Activated naive CD8-positive, alpha-beta T cell treated with anti-CD3 and anti-CD28 coated beads, Interleukin-2, amount 10 ng/mL, durations not matched to agents 7 days and 5 days (primary cell): ENCODE data around the gene STK32C. TPM values are rescaled to one million over a fixed set of nuclear protein-coding genes. Genes with fewer than 3 reads are reported as not detected.

Source experiments
- ATAC-seq: fragments of 150-1000 bp; cut with Tn5 transposase; one replicate; pipeline ENCODE4 v1.10.0; 2021; ENCODE audit warnings: low read depth, moderate library complexity
- POLR2A ChIA-PET: fragments of 350-600 bp; sonication (Branson Sonifier 250); formaldehyde crosslinking; loops from one replicate; lab custom pipeline; 2021; ENCODE audit warnings: antibody characterized with exemption; lab: Charles Lee
- DNase-seq: peaks from one replicate; pipeline ENCODE4 v3.0.0; 2021
- H3K27ac Mint-ChIP-seq: one replicate; pipeline ENCODE4 v1.8.0; 2022; ENCODE audit warnings: mild to moderate bottlenecking, mixed read lengths
- H3K27me3 Mint-ChIP-seq: one replicate; pipeline ENCODE4 v1.8.0; 2022; ENCODE audit warnings: mild to moderate bottlenecking, moderate library complexity, mixed read lengths
- H3K36me3 Mint-ChIP-seq: one replicate; pipeline ENCODE4 v1.8.0; 2021; ENCODE audit warnings: mild to moderate bottlenecking, mixed read lengths
- H3K4me1 Mint-ChIP-seq: one replicate; pipeline ENCODE4 v1.8.0; 2021; ENCODE audit warnings: mixed read lengths
- H3K4me3 Mint-ChIP-seq: one replicate; pipeline ENCODE4 v1.8.0; 2022; ENCODE audit warnings: mild to moderate bottlenecking, moderate library complexity, mixed read lengths
- H3K9me3 Mint-ChIP-seq: one replicate; pipeline ENCODE4 v1.8.0; 2021; ENCODE audit warnings: mixed read lengths
- total RNA-seq, 2 experiments: library from RNA; stranded (reverse); gene quantifications; one replicate each; pipeline ENCODE4 v1.2.3, GENCODE V29; 2021

The STK32C gene
- total RNA-seq, 2 experiments from 2014 or later, result 12.5 TPM

GRCh38 chr10:132239126-132240031 is 68.4 kb downstream of the STK32C start:
- POLR2A ChIA-PET, result no interaction called here
- Mint-ChIP-seq H3K9me3 (no peaks in the 10 kb centered on the region), H3K36me3 (no peaks in the 10 kb centered on the region), H3K4me3 (no peak overlapping the region), H3K27ac (no peak overlapping the region), H3K27me3 (no peaks in the 10 kb centered on the region), H3K4me1 (no peaks in the 10 kb centered on the region)
- no peak for DNase-seq
- ATAC-seq, result no peak

DNA sequence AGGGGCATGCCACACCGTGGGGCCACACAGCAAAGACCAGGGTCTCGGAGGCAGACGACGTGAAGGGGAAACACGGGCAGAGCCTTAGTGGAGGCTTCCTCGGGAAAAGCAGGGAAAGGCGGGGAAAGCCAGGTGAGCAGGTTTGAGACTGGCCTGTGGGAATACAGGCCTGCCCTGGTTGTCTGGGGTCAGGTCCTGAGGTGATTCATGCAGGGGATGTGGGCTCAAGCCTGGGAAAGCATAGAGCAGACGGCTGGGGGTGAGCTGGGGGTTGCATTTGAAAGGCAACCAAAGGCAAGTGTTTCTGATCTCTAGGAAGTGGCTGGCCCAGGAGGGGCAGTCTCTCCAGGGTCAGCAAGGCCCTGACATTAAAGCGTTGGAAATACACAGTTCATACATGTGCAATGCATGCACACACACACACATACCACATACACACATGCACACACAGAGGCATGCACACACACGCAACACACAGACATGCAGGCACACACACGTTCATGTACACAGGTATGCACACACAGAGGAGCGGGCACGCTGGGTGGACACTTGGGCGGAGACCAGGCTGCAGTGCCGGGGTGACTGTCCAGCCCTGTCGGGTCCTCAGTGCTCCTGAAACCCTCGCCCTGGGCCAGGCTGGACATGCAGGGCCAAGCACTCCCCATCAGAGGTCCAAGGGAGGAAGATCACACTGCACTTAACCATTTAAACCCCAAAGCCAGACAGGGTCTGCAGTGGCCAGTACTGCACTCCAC is 69.2 kb downstream of the STK32C start:
- Mint-ChIP-seq H3K4me1 (no peaks in the 10 kb centered on the region), H3K9me3 (no peaks in the 10 kb centered on the region), H3K36me3 (no peaks in the 10 kb centered on the region), H3K4me3 (no peak overlapping the region), H3K27me3 (no peaks in the 10 kb centered on the region), H3K27ac (no peak overlapping the region)
- POLR2A ChIA-PET, result no interaction called here
- ATAC-seq (no peak), DNase-seq (no peak)

DNA sequence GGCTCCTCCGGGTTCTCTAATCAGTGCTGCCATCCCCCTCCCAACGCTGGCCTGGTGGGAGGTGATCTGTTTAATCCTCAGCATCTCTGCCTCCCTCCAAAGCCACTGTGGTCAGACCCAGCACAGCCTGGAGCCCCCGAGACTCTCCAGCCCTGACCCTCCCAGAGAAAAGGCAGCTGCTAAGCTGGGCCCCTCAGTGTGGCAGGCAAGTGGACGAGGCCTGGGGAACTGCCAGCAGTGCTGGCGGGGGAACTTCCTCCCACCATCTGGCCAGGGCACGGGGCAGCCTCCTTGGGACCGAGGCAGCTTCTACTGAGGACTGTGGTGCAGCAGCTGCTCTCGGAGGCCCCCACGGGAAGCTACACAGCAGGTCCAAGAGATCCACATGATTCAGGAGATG is 69.9 kb downstream of the STK32C start:
- Mint-ChIP-seq H3K9me3 (no peaks in the 10 kb centered on the region), H3K27ac (no peak overlapping the region)

DNA sequence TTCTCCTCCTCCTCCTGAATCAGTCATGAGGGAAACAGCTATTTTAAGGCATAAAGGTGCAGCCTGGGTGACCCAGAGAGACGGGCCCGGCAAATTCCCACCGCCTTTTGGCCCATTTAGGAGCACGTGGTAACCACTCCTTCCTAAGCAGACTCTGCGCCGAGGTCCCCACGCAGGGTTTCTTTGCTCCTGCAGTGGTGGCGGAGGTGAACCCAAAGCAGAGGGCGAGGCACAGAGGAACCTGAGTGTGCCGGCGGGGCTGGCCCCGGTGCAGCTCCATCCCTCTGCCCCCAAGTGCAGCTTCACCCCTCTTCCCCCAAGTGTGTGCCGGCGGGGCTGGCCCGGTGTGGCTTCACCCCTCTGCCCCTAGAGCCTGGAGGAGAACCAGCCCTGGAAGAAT is 70.4 kb downstream of the STK32C start:
- Mint-ChIP-seq H3K27ac (no peak overlapping the region), H3K27me3 (no peaks in the 10 kb centered on the region), H3K4me1 (peaks cover 9% of the 10 kb centered on the region), H3K4me3 (no peak overlapping the region), H3K36me3 (no peaks in the 10 kb centered on the region), H3K9me3 (no peaks in the 10 kb centered on the region)
- DNase-seq, result no peak
- ATAC-seq, result no peak
- POLR2A ChIA-PET, result no interaction called here

More for the DNA sequence above, 69.9 kb downstream of the STK32C start:
- H3K4me3 Mint-ChIP-seq, result no peak overlapping the region
- H3K4me1 Mint-ChIP-seq, result peaks cover 4% of the 10 kb centered on the region
- H3K27me3 Mint-ChIP-seq, result no peaks in the 10 kb centered on the region
- H3K36me3 Mint-ChIP-seq, result no peaks in the 10 kb centered on the region
- POLR2A ChIA-PET, result no interaction called here
- DNase-seq (no peak), ATAC-seq (no peak)

GRCh38 chr10:132236881-132237280 is 70.9 kb downstream of the STK32C start:
- Mint-ChIP-seq H3K27ac (no peak overlapping the region), H3K9me3 (no peaks in the 10 kb centered on the region), H3K4me1 (peaks cover 14% of the 10 kb centered on the region), H3K36me3 (no peaks in the 10 kb centered on the region), H3K4me3 (no peak overlapping the region), H3K27me3 (no peaks in the 10 kb centered on the region)
- DNase-seq, result no peak
- ATAC-seq, result no peak
- POLR2A ChIA-PET, result no interaction called here

DNA sequence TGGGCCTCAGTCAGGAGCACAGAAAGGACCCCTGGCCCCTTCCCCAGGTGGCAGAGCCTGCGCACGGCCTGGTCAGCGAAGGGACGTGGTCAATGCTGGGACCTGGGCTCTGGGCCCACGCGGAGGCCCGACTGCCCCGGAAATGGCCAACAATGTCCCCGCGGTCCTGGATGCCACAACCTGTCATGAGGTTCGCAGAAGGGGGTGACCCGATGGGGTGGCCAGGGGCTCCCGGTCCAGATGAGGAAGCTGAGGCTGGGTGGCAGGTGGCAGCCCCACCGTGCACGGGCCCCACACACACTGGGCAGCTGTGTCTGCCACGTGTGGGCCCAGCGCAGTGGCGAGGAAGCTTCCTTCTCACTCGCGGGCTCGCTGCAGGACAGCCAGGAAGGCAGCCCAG is 71.6 kb downstream of the STK32C start:
- no peaks in the 10 kb centered on the region for H3K36me3 Mint-ChIP-seq
- H3K27ac Mint-ChIP-seq, result no peak overlapping the region
- H3K27me3 Mint-ChIP-seq, result no peaks in the 10 kb centered on the region
- no peak overlapping the region for H3K4me3 Mint-ChIP-seq
- DNase-seq (no peak), ATAC-seq (no peak)
- no peaks in the 10 kb centered on the region for H3K9me3 Mint-ChIP-seq
- POLR2A ChIA-PET, result no interaction called here
- peaks cover 18% of the 10 kb centered on the region for H3K4me1 Mint-ChIP-seq

GRCh38 chr10:132234860-132235259 is 72.9 kb downstream of the STK32C start:
- POLR2A ChIA-PET, result no interaction called here
- DNase-seq (no peak), ATAC-seq (no peak)
- H3K4me3 Mint-ChIP-seq, result no peak overlapping the region
- no peaks in the 10 kb centered on the region for H3K9me3 Mint-ChIP-seq
- no peak overlapping the region for H3K27ac Mint-ChIP-seq
- peaks cover 18% of the 10 kb centered on the region for H3K4me1 Mint-ChIP-seq
- no peaks in the 10 kb centered on the region for H3K27me3 Mint-ChIP-seq
- no peaks in the 10 kb centered on the region for H3K36me3 Mint-ChIP-seq

DNA sequence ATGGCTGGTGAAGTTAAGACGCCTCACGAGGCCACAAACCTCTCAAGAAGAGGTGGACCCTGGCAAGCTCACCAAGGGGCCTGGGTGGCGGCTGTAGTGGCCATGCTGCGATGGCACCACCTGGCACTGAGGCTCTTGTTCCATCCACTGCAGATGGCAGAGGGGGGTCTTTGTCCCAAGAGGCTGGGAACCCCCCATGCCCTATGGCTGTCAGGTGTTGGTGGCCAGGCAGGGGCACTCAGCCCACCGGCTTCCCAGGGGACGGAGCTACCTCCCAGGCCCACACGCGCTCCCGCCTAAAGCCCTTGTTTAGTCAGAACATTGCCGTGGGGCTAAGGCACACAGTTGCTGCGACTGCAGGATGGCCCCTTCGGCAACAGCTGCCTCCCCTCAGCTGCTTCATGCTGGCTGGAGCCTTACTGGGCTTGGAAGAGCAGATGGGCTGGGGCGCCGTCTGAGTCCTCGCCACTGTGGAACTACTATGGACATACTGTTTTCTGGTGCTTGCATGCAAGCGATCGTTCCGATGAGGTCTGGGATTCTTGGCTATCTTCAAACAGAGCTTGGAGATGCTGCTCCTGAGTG is 74.2 kb downstream of the STK32C start:
- no peaks in the 10 kb centered on the region for H3K36me3 Mint-ChIP-seq
- H3K9me3 Mint-ChIP-seq, result no peaks in the 10 kb centered on the region
- H3K4me1 Mint-ChIP-seq, result peaks cover 27% of the 10 kb centered on the region
- H3K27me3 Mint-ChIP-seq, result no peaks in the 10 kb centered on the region
- ATAC-seq, result no peak
- POLR2A ChIA-PET, result interaction anchor here (0.7 to 1.2 kb wide), 2 partner anchors 214 to 333 kb away, joined by 3 to 4 read pairs; no protein-coding TSS in a partner anchor
- H3K4me3 Mint-ChIP-seq, result no peak overlapping the region
- no peak overlapping the region for H3K27ac Mint-ChIP-seq
- no peak for DNase-seq

- no peak for DNase-seq
- H3K4me3 Mint-ChIP-seq, result no peak overlapping the region
These were observed 74.8 kb downstream of the STK32C start for GRCh38 chr10:132232981-132233380.

GRCh38 chr10:132232023-132232951 is 75.5 kb downstream of the STK32C start:
- Mint-ChIP-seq H3K36me3 (no peaks in the 10 kb centered on the region), H3K4me1 (peaks cover 30% of the 10 kb centered on the region), H3K9me3 (no peaks in the 10 kb centered on the region), H3K27me3 (no peaks in the 10 kb centered on the region), H3K27ac (peak overlapping the region; percentile 57), H3K4me3 (peak overlapping the region; percentile 58)
- ATAC-seq, result peak; percentile 2
- POLR2A ChIA-PET, result interaction anchor here (0.7 kb wide), 1 partner anchor 332 kb away, joined by 3 read pairs; no protein-coding TSS in a partner anchor
- no peak for DNase-seq

More at GRCh38 chr10:132232981-132233380, 74.8 kb downstream of the STK32C start:
- POLR2A ChIA-PET, result interaction anchor here (0.7 kb wide), 1 partner anchor 333 kb away, joined by 3 read pairs; no protein-coding TSS in a partner anchor
- peaks cover 27% of the 10 kb centered on the region for H3K4me1 Mint-ChIP-seq
- peak overlapping the region; percentile 52 for H3K27ac Mint-ChIP-seq
- H3K9me3 Mint-ChIP-seq, result no peaks in the 10 kb centered on the region
- no peaks in the 10 kb centered on the region for H3K27me3 Mint-ChIP-seq
- no peak for ATAC-seq
- H3K36me3 Mint-ChIP-seq, result no peaks in the 10 kb centered on the region

DNA sequence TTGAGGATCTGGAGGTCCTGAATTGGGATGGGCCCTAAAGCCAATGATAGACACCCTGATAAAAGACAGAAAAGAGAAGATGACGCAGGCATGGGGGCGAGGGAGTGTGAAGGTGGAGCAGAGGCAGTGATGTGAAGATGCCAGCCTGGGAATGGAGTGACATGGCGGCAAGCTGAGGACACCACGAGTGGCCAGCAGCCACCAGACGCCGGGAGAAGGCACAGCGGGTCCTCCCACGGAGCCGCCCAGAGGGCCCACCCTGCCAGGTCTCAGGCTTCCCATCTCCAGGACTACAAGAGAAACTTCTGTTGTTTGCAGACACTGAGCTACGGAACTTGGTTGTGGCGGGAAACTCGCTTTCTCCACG is 76.1 kb downstream of the STK32C start:
- H3K27ac Mint-ChIP-seq, result peak overlapping the region; percentile 80
- H3K4me1 Mint-ChIP-seq, result peaks cover 32% of the 10 kb centered on the region
- DNase-seq (no peak), ATAC-seq (no peak)
- H3K9me3 Mint-ChIP-seq, result no peaks in the 10 kb centered on the region
- H3K27me3 Mint-ChIP-seq, result no peaks in the 10 kb centered on the region
- POLR2A ChIA-PET, result no interaction called here
- no peaks in the 10 kb centered on the region for H3K36me3 Mint-ChIP-seq
- no peak overlapping the region for H3K4me3 Mint-ChIP-seq

- Mint-ChIP-seq H3K9me3 (no peaks in the 10 kb centered on the region), H3K27ac (peak overlapping the region; percentile 97), H3K27me3 (no peaks in the 10 kb centered on the region), H3K36me3 (no peaks in the 10 kb centered on the region), H3K4me3 (peak overlapping the region; percentile 86), H3K4me1 (peaks cover 32% of the 10 kb centered on the region)
- ATAC-seq (no peak), DNase-seq (no peak)
- POLR2A ChIA-PET, result interaction anchor here (0.9 to 1.1 kb wide), 2 partner anchors 10 to 216 kb away, joined by 3 read pairs; no protein-coding TSS in a partner anchor
These were observed 77.1 kb downstream of the STK32C start for GRCh38 chr10:132230557-132231210.
